Measurements from ENCODE around the gene RECQL5.

Gene RECQL5

DNA sequence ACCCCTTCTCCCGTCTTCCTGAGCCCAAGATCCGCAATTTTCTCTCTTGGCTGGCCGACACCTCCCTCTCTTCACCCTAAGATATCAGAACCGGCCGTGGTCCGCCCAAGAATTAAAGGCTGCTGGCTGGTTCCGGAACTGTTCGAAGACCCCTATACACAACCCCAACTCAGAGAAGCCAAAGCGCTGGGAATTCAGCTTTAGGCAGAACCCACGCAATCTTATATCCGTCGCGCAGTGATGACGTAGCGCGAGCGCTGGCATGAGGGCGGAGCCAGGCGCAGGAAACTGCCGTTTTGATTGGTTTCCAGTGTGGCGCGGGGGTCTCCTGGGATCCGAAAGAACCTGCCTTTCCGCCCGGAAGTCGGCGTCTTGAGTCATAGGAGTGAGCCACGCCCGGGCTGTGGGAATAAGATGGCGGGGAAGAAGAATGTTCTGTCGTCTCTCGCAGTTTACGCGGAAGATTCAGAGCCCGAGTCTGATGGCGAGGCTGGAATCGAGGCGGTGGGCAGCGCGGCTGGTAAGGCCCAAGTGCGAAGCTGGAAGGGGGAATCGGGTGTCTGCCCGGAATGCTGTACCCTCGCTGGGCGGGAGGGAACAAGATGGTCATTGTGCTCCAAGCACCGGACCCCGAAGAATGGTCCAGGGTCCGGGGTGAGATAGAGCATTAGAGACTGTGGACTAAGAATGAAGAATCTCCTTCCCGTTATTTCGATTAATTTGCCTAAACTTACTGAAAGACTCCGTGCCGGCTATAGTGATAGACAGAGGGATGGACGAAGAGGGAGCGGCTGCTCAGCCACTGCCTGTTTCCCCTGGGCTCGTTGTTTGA is at the start of gene RECQL5, which contains the start of gene SAP30BP:
RECQL5 (minus strand) TSS at position 196 of the 832 bp plus-strand sequence. CDS start 597 bp downstream, outside the sequence.
SAP30BP (plus strand) TSS at position 380 of the 832 bp plus-strand sequence; CDS start at position 415, 35 bp downstream.
- peak; percentile 93 to 98 (median 93) for DNase-seq (ENCODE audit: low read depth in 3 of 3)

- DNase-seq (ENCODE audit: low read depth in 3 of 3) = no peak
Measured at GRCh38 chr17:75712446-75712845, 45.5 kb upstream of the RECQL5 start.

GRCh38 chr17:75707079-75707571 is 40.2 kb upstream of the RECQL5 start:
- DNase-seq (ENCODE audit: low read depth in 3 of 3) = no peak

GRCh38 chr17:75706042-75706728 is 39.2 kb upstream of the RECQL5 start:
- DNase-seq (ENCODE audit: low read depth in 3 of 3) = no peak

- DNase-seq (ENCODE audit: low read depth in 3 of 3) = no peak
Measured at GRCh38 chr17:75704963-75705875, 38.3 kb upstream of the RECQL5 start.

GRCh38 chr17:75703591-75703990 is 36.6 kb upstream of the RECQL5 start:
- no peak for DNase-seq (ENCODE audit: low read depth in 3 of 3)

DNA sequence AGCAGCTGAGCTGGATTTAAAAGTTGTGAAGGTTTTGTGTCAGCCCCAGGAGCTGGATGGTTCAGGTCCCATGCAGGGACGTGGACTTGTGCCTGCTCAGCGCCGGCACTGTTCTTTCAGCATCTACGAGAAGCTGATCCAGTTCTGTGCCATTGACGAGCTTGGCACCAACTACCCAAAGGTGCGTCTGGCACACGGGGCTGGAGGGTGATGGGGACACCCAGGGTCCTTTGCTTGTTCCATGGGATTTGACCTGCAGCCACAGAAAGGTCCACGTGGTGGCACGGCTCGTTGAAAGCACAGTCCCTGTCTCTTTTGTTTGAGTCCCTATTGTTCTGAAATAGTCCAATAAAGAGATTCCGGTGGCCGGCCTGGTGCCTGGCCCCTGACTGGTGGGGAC is 36.2 kb upstream of the RECQL5 start:
- no peak for DNase-seq (ENCODE audit: low read depth in 3 of 3)

DNA sequence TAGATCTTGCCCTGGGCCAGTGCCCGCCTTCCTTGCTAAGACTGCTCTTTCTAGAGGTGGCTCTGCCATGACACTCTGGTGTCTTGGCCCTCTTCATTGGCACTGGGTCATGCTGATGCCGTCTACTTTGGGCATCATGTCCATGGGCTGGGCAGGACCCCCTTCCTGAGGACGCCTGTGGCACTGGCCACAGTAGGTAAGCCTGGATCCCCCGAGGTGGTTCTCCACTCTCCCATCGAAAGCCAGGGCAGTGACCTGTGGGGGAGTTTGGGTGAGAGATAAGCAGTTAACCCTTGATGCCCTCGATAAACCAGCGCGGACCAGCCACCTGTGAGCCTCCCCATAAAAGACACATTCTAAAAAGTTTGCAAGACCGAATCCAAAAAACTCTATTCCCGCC is 34.3 kb upstream of the RECQL5 start:
- DNase-seq (ENCODE audit: low read depth in 3 of 3) = no peak

DNA sequence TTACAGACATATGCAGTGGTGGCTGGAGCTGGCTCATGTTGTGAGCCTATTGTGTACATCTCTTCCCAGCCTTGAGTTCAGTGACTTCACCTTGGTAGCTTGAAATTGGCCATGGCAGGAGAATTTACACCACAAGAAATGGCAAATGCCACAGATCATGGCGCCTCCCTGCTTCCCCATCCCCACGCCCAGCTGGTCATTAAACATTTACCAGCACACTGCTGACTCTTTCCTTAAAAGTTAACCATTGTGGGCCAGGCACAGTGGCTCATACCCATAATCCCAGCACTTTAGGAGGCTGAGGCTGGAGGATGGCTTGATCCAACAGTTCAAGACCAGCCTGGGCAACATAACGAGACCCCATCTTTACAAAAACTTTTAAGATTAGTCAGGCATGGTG is 31.7 kb upstream of the RECQL5 start:
- DNase-seq (ENCODE audit: low read depth in 3 of 3) = no peak

DNA sequence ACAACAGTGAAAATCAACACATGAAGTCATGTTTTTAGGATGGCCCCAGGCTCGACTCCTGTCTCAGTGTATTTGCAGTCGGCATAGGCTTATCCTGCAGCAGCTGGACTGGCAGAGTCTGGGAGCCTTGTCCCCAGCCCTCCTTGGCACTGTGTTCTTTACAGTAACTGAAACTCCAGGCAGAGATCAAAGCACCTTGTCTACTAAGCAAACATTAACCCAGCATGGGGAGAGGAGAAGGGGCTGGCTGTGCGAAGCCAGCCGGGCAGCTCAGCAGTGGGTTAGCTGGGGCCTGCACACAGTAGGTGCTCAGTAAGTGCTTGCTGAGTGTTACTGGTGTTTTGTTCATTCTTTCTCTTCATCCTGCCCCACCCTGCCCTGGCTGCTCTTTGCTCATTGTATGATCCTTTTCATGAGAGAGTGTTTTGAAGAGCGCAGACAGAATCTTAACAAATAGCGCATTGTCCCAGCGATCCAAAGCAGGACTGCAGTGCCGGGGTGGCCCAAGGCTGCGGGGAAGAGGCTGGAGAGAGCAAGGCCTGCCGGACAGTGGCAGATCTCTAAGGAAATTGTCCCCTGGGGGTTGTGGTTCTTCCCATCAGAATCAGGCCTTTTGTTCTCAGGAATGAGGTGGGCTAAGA is 30.8 kb upstream of the RECQL5 start:
- no peak for DNase-seq (ENCODE audit: low read depth in 3 of 3)

GRCh38 chr17:75695830-75696271 is 28.9 kb upstream of the RECQL5 start:
- no peak for DNase-seq (ENCODE audit: low read depth in 3 of 3)

GRCh38 chr17:75695141-75695829 is 28.3 kb upstream of the RECQL5 start:
- no peak for DNase-seq (ENCODE audit: low read depth in 3 of 3)

DNA sequence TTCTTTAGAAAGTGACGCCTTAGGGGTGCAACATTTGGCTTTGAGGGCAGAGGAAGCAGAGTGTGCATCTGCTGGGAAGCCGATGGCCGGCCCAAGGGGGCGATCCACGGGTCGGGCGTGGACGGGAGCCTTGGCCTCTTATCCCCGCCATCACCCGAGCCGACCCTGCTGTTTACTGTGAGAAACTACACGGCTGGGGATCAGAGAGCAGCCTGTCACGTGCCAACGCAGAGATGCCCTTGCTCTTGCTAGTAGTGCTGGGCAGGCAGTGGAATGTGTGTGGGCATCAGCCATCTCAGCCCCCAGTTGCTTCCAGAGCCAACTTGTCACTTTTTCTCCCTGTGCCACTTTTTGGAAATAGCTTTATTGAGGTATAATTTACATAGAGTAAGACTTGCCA is 27.6 kb upstream of the RECQL5 start:
- no peak for DNase-seq (ENCODE audit: low read depth in 3 of 3)

- DNase-seq (ENCODE audit: low read depth in 3 of 3) = no peak
Measured at GRCh38 chr17:75693500-75694481, 26.8 kb upstream of the RECQL5 start.

GRCh38 chr17:75692976-75693375 is 26.0 kb upstream of the RECQL5 start:
- no peak for DNase-seq (ENCODE audit: low read depth in 3 of 3)

DNA sequence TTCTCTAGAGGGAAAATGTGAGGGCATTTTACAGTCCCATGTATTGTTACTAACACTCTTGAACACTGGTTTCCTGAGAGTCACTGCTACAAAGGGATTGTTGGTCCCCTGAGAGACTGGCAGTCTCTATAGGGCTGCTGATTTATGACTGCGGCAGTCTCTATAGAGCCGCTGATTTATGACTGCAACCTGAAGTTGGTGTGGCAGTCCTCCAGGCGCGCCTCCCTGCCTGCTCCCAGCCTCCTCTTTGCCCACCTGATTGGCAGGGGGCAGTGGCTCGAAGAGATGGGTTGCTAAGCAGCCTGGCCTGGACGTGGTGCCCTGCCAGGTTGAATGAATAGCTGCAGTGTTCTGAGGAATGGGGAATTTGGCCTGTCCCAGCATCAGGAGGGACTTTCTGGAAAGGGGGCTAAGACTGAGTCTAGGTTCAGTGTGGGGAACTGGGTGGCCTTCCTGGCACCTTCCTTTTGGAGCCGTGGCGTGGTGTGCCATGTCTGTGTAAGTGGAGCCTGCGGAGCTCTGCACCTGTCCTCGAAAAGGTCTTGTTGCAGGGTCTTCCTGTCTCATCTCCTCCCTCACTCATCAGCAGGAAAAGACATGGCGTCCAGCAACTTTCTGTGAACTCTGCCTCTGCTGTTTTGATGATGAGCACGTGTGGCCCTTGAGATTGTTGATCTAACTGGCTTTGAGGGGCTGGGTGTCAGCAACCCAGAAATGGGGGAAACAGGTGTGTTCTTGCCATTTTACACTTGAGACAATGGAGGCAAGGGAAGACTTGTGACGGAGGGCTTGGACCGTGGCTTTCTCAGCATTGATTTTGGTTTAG is 25.1 kb upstream of the RECQL5 start:
- DNase-seq (ENCODE audit: low read depth in 3 of 3) = no peak

- DNase-seq (ENCODE audit: low read depth in 3 of 3) = no peak
Measured at GRCh38 chr17:75691371-75691791, 24.4 kb upstream of the RECQL5 start.

DNA sequence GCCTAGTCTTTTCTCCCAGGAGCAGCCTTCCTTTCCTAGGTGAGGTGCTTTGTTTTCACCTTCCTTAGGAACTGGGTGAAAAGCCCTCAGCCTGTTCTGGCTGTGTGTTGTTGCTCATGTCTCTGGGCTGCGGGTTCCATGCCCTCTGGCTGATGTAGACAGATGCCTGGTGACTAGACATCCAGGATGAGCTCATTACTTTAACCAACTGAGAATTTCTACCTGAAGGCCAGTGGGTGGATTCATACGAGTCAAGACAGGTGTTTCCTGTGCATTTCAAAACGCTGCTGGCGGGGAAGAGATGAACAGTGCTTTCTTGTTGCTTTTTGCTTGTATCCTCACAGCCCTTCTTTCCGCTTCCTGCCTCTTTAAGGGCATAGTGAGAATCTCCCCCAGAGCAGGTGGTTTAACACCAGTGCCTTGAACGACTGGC is 22.5 kb upstream of the RECQL5 start:
- peak in 1 of 3 experiments; percentile 15 for DNase-seq (ENCODE audit: low read depth in 3 of 3)
